ENCODE data around the gene LRRC74A. TPM values are rescaled to one million over a fixed set of nuclear protein-coding genes. Genes with fewer than 3 reads are reported as not detected.

Gene LRRC74A
- polyA plus RNA-seq, 4 donors = not detected

GRCh38 chr14:76780875-76781647 is 45.1 kb upstream of the LRRC74A start:
- peaks cover 0 to 70% (median 0%) of the 10 kb centered on the region in 3 donors for H3K36me3 ChIP-seq (ENCODE audit: control insufficient read depth in 3 of 3, insufficient read depth in 2 of 3, low read depth in 1 of 3, low read length in 3 of 3)
- no peak overlapping the region for H3K4me3 ChIP-seq (ENCODE audit: low read depth in 1 of 3, low read length in 3 of 3)
- peaks cover 0 to 5% (median 0%) of the 10 kb centered on the region in 3 donors for H3K4me1 ChIP-seq (ENCODE audit: control insufficient read depth in 3 of 3, insufficient read depth in 2 of 3, low read depth in 1 of 3, low read length in 2 of 3)
- H3K27me3 ChIP-seq (ENCODE audit: control insufficient read depth in 3 of 3, insufficient read depth in 3 of 3, low read length in 3 of 3) = no peaks in the 10 kb centered on the region
- no peak for FAIRE-seq
- no peak for DNase-seq
- WGBS, 3 donors = 80 to 92% (median 87%) methylated on average over 11 of the region's 11 CpGs
- no peaks in the 10 kb centered on the region for H3K9me3 ChIP-seq (ENCODE audit: control insufficient read depth in 2 of 2, insufficient read depth in 1 of 2, low read depth in 1 of 2, low read length in 1 of 2)
- no peak overlapping the region for H3K27ac ChIP-seq (ENCODE audit: low read depth in 1 of 3, low read length in 2 of 3)

GRCh38 chr14:76781648-76782051 is 44.6 kb upstream of the LRRC74A start:
- FAIRE-seq (no peak), DNase-seq (no peak)
- Histone ChIP-seq H3K27me3 (ENCODE audit: control insufficient read depth in 3 of 3, insufficient read depth in 3 of 3, low read length in 3 of 3) (no peaks in the 10 kb centered on the region), H3K9me3 (ENCODE audit: control insufficient read depth in 2 of 2, insufficient read depth in 1 of 2, low read depth in 1 of 2, low read length in 1 of 2) (no peaks in the 10 kb centered on the region), H3K4me3 (ENCODE audit: low read depth in 1 of 3, low read length in 3 of 3) (no peak overlapping the region), H3K27ac (ENCODE audit: low read depth in 1 of 3, low read length in 2 of 3) (no peak overlapping the region), H3K4me1 (ENCODE audit: control insufficient read depth in 3 of 3, insufficient read depth in 2 of 3, low read depth in 1 of 3, low read length in 2 of 3) (peaks cover 0 to under 1% (median 0%) of the 10 kb centered on the region in 3 donors), H3K36me3 (ENCODE audit: control insufficient read depth in 3 of 3, insufficient read depth in 2 of 3, low read depth in 1 of 3, low read length in 3 of 3) (peaks cover 0 to 74% (median 0%) of the 10 kb centered on the region in 3 donors)
- 81 to 86% (median 81%) methylated on average over 2 of the region's 2 CpGs for WGBS, 3 donors

- Histone ChIP-seq H3K9me3 (ENCODE audit: control insufficient read depth in 2 of 2, insufficient read depth in 1 of 2, low read depth in 1 of 2, low read length in 1 of 2) (no peaks in the 10 kb centered on the region), H3K27me3 (ENCODE audit: control insufficient read depth in 3 of 3, insufficient read depth in 3 of 3, low read length in 3 of 3) (no peaks in the 10 kb centered on the region), H3K4me3 (ENCODE audit: low read depth in 1 of 3, low read length in 3 of 3) (no peak overlapping the region), H3K36me3 (ENCODE audit: control insufficient read depth in 3 of 3, insufficient read depth in 2 of 3, low read depth in 1 of 3, low read length in 3 of 3) (peaks cover 0 to 73% (median 0%) of the 10 kb centered on the region in 3 donors), H3K27ac (ENCODE audit: low read depth in 1 of 3, low read length in 2 of 3) (peak overlapping the region in 1 of 3 donors; percentile 28), H3K4me1 (ENCODE audit: control insufficient read depth in 3 of 3, insufficient read depth in 2 of 3, low read depth in 1 of 3, low read length in 2 of 3) (no peaks in the 10 kb centered on the region)
- DNase-seq (no peak), FAIRE-seq (no peak)
- 71 to 81% (median 74%) methylated on average over 10 of the region's 10 CpGs for WGBS, 3 donors
These were observed 43.9 kb upstream of the LRRC74A start for GRCh38 chr14:76782115-76782884.

GRCh38 chr14:76782885-76783566 is 43.2 kb upstream of the LRRC74A start:
- peaks cover 0 to 75% (median 0%) of the 10 kb centered on the region in 3 donors for H3K36me3 ChIP-seq (ENCODE audit: control insufficient read depth in 3 of 3, insufficient read depth in 2 of 3, low read depth in 1 of 3, low read length in 3 of 3)
- WGBS, 3 donors = 35 to 42% (median 40%) methylated on average over 9 of the region's 9 CpGs
- no peaks in the 10 kb centered on the region for H3K27me3 ChIP-seq (ENCODE audit: control insufficient read depth in 3 of 3, insufficient read depth in 3 of 3, low read length in 3 of 3)
- H3K4me3 ChIP-seq (ENCODE audit: low read depth in 1 of 3, low read length in 3 of 3) = no peak overlapping the region
- H3K4me1 ChIP-seq (ENCODE audit: control insufficient read depth in 3 of 3, insufficient read depth in 2 of 3, low read depth in 1 of 3, low read length in 2 of 3) = no peaks in the 10 kb centered on the region
- H3K9me3 ChIP-seq (ENCODE audit: control insufficient read depth in 2 of 2, insufficient read depth in 1 of 2, low read depth in 1 of 2, low read length in 1 of 2) = no peaks in the 10 kb centered on the region
- peak in 1 of 2 donors; percentile 31 for DNase-seq
- peak overlapping the region in 1 of 3 donors; percentile 28 for H3K27ac ChIP-seq (ENCODE audit: low read depth in 1 of 3, low read length in 2 of 3)
- FAIRE-seq = no peak

- H3K36me3 ChIP-seq (ENCODE audit: control insufficient read depth in 3 of 3, insufficient read depth in 2 of 3, low read depth in 1 of 3, low read length in 3 of 3) = peaks cover 0 to 78% (median 5%) of the 10 kb centered on the region in 3 donors
- no peak overlapping the region for H3K4me3 ChIP-seq (ENCODE audit: low read depth in 1 of 3, low read length in 3 of 3)
- no peak for DNase-seq
- 87 to 89% (median 89%) methylated on average over 6 of the region's 6 CpGs for WGBS, 3 donors
- FAIRE-seq = no peak
- no peaks in the 10 kb centered on the region for H3K27me3 ChIP-seq (ENCODE audit: control insufficient read depth in 3 of 3, insufficient read depth in 3 of 3, low read length in 3 of 3)
- H3K4me1 ChIP-seq (ENCODE audit: control insufficient read depth in 3 of 3, insufficient read depth in 2 of 3, low read depth in 1 of 3, low read length in 2 of 3) = no peaks in the 10 kb centered on the region
- no peaks in the 10 kb centered on the region for H3K9me3 ChIP-seq (ENCODE audit: control insufficient read depth in 2 of 2, insufficient read depth in 1 of 2, low read depth in 1 of 2, low read length in 1 of 2)
- H3K27ac ChIP-seq (ENCODE audit: low read depth in 1 of 3, low read length in 2 of 3) = no peak overlapping the region
These were observed 41.8 kb upstream of the LRRC74A start for GRCh38 chr14:76784266-76784874.

GRCh38 chr14:76784881-76785280 is 41.3 kb upstream of the LRRC74A start:
- no peak overlapping the region for H3K4me3 ChIP-seq (ENCODE audit: low read depth in 1 of 3, low read length in 3 of 3)
- 41 to 68% (median 67%) methylated on average over 2 of the region's 2 CpGs for WGBS, 3 donors
- H3K27me3 ChIP-seq (ENCODE audit: control insufficient read depth in 3 of 3, insufficient read depth in 3 of 3, low read length in 3 of 3) = no peaks in the 10 kb centered on the region
- H3K9me3 ChIP-seq (ENCODE audit: control insufficient read depth in 2 of 2, insufficient read depth in 1 of 2, low read depth in 1 of 2, low read length in 1 of 2) = no peaks in the 10 kb centered on the region
- FAIRE-seq = no peak
- H3K27ac ChIP-seq (ENCODE audit: low read depth in 1 of 3, low read length in 2 of 3) = no peak overlapping the region
- H3K4me1 ChIP-seq (ENCODE audit: control insufficient read depth in 3 of 3, insufficient read depth in 2 of 3, low read depth in 1 of 3, low read length in 2 of 3) = no peaks in the 10 kb centered on the region
- peak; percentile 56 to 77 for DNase-seq
- H3K36me3 ChIP-seq (ENCODE audit: control insufficient read depth in 3 of 3, insufficient read depth in 2 of 3, low read depth in 1 of 3, low read length in 3 of 3) = peaks cover 0 to 77% (median 6%) of the 10 kb centered on the region in 3 donors

GRCh38 chr14:76786601-76787000 is 39.6 kb upstream of the LRRC74A start:
- no peaks in the 10 kb centered on the region for H3K9me3 ChIP-seq (ENCODE audit: control insufficient read depth in 2 of 2, insufficient read depth in 1 of 2, low read depth in 1 of 2, low read length in 1 of 2)
- no peaks in the 10 kb centered on the region for H3K4me1 ChIP-seq (ENCODE audit: control insufficient read depth in 3 of 3, insufficient read depth in 2 of 3, low read depth in 1 of 3, low read length in 2 of 3)
- DNase-seq (no peak), FAIRE-seq (no peak)
- H3K4me3 ChIP-seq (ENCODE audit: low read depth in 1 of 3, low read length in 3 of 3) = no peak overlapping the region
- WGBS, 3 donors = 99 to 100% (median 100%) methylated on average over 2 of the region's 2 CpGs
- no peak overlapping the region for H3K27ac ChIP-seq (ENCODE audit: low read depth in 1 of 3, low read length in 2 of 3)
- H3K36me3 ChIP-seq (ENCODE audit: control insufficient read depth in 3 of 3, insufficient read depth in 2 of 3, low read depth in 1 of 3, low read length in 3 of 3) = peaks cover 0 to 75% (median 6%) of the 10 kb centered on the region in 3 donors
- H3K27me3 ChIP-seq (ENCODE audit: control insufficient read depth in 3 of 3, insufficient read depth in 3 of 3, low read length in 3 of 3) = no peaks in the 10 kb centered on the region

- no peaks in the 10 kb centered on the region for H3K4me1 ChIP-seq (ENCODE audit: control insufficient read depth in 3 of 3, insufficient read depth in 2 of 3, low read depth in 1 of 3, low read length in 2 of 3)
- no peaks in the 10 kb centered on the region for H3K9me3 ChIP-seq (ENCODE audit: control insufficient read depth in 2 of 2, insufficient read depth in 1 of 2, low read depth in 1 of 2, low read length in 1 of 2)
- no peak overlapping the region for H3K4me3 ChIP-seq (ENCODE audit: low read depth in 1 of 3, low read length in 3 of 3)
- DNase-seq (no peak), FAIRE-seq (peak; percentile 5)
- H3K27ac ChIP-seq (ENCODE audit: low read depth in 1 of 3, low read length in 2 of 3) = no peak overlapping the region
- no peaks in the 10 kb centered on the region for H3K27me3 ChIP-seq (ENCODE audit: control insufficient read depth in 3 of 3, insufficient read depth in 3 of 3, low read length in 3 of 3)
- 95 to 96% (median 96%) methylated on average over 2 of the region's 2 CpGs for WGBS, 3 donors
- peaks cover 0 to 44% (median 6%) of the 10 kb centered on the region in 3 donors for H3K36me3 ChIP-seq (ENCODE audit: control insufficient read depth in 3 of 3, insufficient read depth in 2 of 3, low read depth in 1 of 3, low read length in 3 of 3)
These were observed 33.8 kb upstream of the LRRC74A start for GRCh38 chr14:76792422-76792821.
